GM19438 (cell line): Measurements from ENCODE around the gene AMMECR1L.
"Not testable (repeated sequence)": the region's sequence is repeated elsewhere in the genome, so short reads cannot be mapped to it uniquely, and the experiment has no call there.

Source experiments
- ATAC-seq: cut with Tn5 transposase; IDR thresholded peaks from one replicate; pipeline ENCODE4 v1.9.1; 2021; ENCODE audit warnings: low read depth; ENCODE audit not compliant: unreplicated experiment

The AMMECR1L gene

GRCh38 chr2:127843677-127844076, 42.1 kb downstream of the AMMECR1L start:
- no peak for ATAC-seq

GRCh38 chr2:127841466-127842178, 44.1 kb downstream of the AMMECR1L start:
- ATAC-seq, result no peak

GRCh38 chr2:127840893-127841292, 44.9 kb downstream of the AMMECR1L start:
- ATAC-seq, result no peak

GRCh38 chr2:127834951-127835350, 50.8 kb downstream of the AMMECR1L start:
- ATAC-seq, result no peak

- ATAC-seq, result peak; percentile 99
These were observed 55.9 kb downstream of the AMMECR1L start for GRCh38 chr2:127829845-127830246.

- ATAC-seq, result not testable (repeated sequence)
These were observed 59.0 kb downstream of the AMMECR1L start for GRCh38 chr2:127826708-127827107.

GRCh38 chr2:127826047-127826446, 59.7 kb downstream of the AMMECR1L start:
- ATAC-seq, result no peak

- no peak for ATAC-seq
These were observed 65.6 kb downstream of the AMMECR1L start for GRCh38 chr2:127820080-127820668.

- no peak for ATAC-seq
These were observed 66.8 kb downstream of the AMMECR1L start for GRCh38 chr2:127818794-127819425.

- ATAC-seq, result no peak
These were observed 67.5 kb downstream of the AMMECR1L start for GRCh38 chr2:127818241-127818640.

- ATAC-seq, result no peak
These were observed 71.1 kb downstream of the AMMECR1L start for GRCh38 chr2:127814677-127815076.

GRCh38 chr2:127812441-127812840, 73.3 kb downstream of the AMMECR1L start:
- not testable (repeated sequence) for ATAC-seq
